Fibroblast of the aortic adventitia (primary cell): Measurements from ENCODE around the gene ENTPD3. TPM values are rescaled to one million over a fixed set of nuclear protein-coding genes. Genes with fewer than 3 reads are reported as not detected.

Source experiments
- DNase-seq: peaks from one replicate; pipeline ENCODE4 v3.0.0-alpha.2; 2010; ENCODE audit warnings: low read depth
- H3K4me3 ChIP-seq: 2 replicates; pipeline ENCODE4 v1.5.1; 2011; ENCODE audit warnings: low read depth, mild to moderate bottlenecking, control low read depth, low read length, moderate library complexity
- CTCF ChIP-seq: IDR thresholded peaks from 2 replicates; pipeline ENCODE4 v1.5.1; 2011; ENCODE audit warnings: mild to moderate bottlenecking, low read length, control low read depth, inconsistent platforms; ENCODE audit not compliant: insufficient read depth
- total RNA-seq: library from RNA; depleted of rRNA; stranded (reverse); fragments of >200 nt; gene quantifications from 2 replicates; pipeline ENCODE4 v1.2.3, GENCODE V29; 2012; ENCODE audit warnings: low replicate concordance

The ENTPD3 gene
- total RNA-seq, 1 donor = 0.36 TPM

- no peak overlapping the region for H3K4me3 ChIP-seq
- no peak for DNase-seq
- no peak for TF ChIP-seq CTCF
Measured at GRCh38 chr3:40381904-40382616, 4.9 kb upstream of the ENTPD3 start.

GRCh38 chr3:40382617-40382979 is 4.4 kb upstream of the ENTPD3 start:
- no peak for DNase-seq
- TF ChIP-seq CTCF = no peak
- no peak overlapping the region for H3K4me3 ChIP-seq

GRCh38 chr3:40386213-40386612 is 771 bp upstream of the ENTPD3 start:
- H3K4me3 ChIP-seq = no peak overlapping the region
- TF ChIP-seq CTCF = no peak
- no peak for DNase-seq

GRCh38 chr3:40387895-40388254 is 891 bp downstream of the ENTPD3 start:
- DNase-seq = no peak
- H3K4me3 ChIP-seq = no peak overlapping the region
- no peak for TF ChIP-seq CTCF

GRCh38 chr3:40396406-40396805 is 9.4 kb downstream of the ENTPD3 start:
- H3K4me3 ChIP-seq = no peak overlapping the region
- TF ChIP-seq CTCF = no peak
- no peak for DNase-seq

GRCh38 chr3:40397129-40397528 is 10.1 kb downstream of the ENTPD3 start:
- TF ChIP-seq CTCF = no peak
- no peak overlapping the region for H3K4me3 ChIP-seq
- no peak for DNase-seq

- no peak overlapping the region for H3K4me3 ChIP-seq
- no peak for DNase-seq
- no peak for TF ChIP-seq CTCF
Measured at GRCh38 chr3:40397912-40398311, 10.9 kb downstream of the ENTPD3 start.
